ENCODE results near the gene GNPDA1.

- TF ChIP-seq TAF7 (tag; IDR thresholded peaks at IDR 0.05) (no peak), CTCF (IDR thresholded peaks at IDR 0.05 in 2 of 3, conservative IDR thresholded peaks at IDR 0.05 in 1 of 3; ENCODE audit: insufficient read depth in 2 of 3, low read depth in 1 of 3, low read length in 3 of 3) (no peak), PHF21A (IDR thresholded peaks at IDR 0.05; ENCODE audit: borderline replicate concordance, low read depth) (no peak), RAD21 (CRISPR knock-in tag; conservative IDR thresholded peaks at IDR 0.05 in 1 of 2, IDR thresholded peaks at IDR 0.05 in 1 of 2) (no peak), ZNF561 (CRISPR knock-in tag; conservative IDR thresholded peaks at IDR 0.05) (no peak)
- TF ChIP-seq, protein P1, sequence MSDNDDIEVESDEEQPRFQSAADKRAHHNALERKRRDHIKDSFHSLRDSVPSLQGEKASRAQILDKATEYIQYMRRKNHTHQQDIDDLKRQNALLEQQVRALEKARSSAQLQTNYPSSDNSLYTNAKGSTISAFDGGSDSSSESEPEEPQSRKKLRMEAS (CRISPR knock-in tag; IDR thresholded peaks at IDR 0.05), result no peak
Observed at GRCh38 chr5:142006363-142007236, 6.2 kb downstream of the GNPDA1 start.
